NCI-H2196 treated with DMSO at 0.1 percent for 48 hours (cell line): ENCODE data around the gene CD1B.
"Not testable (repeated sequence)": the region's sequence is repeated elsewhere in the genome, so short reads cannot be mapped to it uniquely, and the experiment has no call there.

Experiments used
- DNase-seq: peaks from one replicate; lab custom pipeline; 2025; ENCODE audit not compliant: unreplicated experiment; lab: John Stamatoyannopoulos, UW

Gene CD1B

GRCh38 chr1:158331481-158332150 lies at the start of gene CD1B:
CD1B (minus strand) TSS chr1:158331531; CDS start chr1:158331423, 108 bp downstream.
- DNase-seq, result no peak

DNA sequence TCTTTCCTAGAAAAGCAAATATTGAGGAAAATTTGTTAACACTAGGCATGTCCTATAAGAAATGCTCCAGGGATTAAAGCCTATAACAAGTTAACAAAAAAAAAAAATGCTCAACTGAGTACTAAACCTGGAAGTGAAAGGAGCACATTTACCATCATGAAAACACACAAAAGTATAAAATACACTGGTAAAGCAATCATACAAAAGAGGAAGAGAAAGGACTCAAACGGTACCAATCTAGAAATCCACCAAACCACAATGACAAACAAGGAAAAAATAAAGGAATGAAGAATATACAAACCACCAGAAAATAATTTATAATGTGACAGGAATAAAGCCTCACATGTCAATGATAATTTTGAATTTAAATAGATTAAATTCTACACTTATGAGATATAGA lies 43.5 kb upstream of the CD1B start:
- no peak for DNase-seq

GRCh38 chr1:158374101-158374500 lies 42.8 kb upstream of the CD1B start:
- DNase-seq, result not testable (repeated sequence)

DNA sequence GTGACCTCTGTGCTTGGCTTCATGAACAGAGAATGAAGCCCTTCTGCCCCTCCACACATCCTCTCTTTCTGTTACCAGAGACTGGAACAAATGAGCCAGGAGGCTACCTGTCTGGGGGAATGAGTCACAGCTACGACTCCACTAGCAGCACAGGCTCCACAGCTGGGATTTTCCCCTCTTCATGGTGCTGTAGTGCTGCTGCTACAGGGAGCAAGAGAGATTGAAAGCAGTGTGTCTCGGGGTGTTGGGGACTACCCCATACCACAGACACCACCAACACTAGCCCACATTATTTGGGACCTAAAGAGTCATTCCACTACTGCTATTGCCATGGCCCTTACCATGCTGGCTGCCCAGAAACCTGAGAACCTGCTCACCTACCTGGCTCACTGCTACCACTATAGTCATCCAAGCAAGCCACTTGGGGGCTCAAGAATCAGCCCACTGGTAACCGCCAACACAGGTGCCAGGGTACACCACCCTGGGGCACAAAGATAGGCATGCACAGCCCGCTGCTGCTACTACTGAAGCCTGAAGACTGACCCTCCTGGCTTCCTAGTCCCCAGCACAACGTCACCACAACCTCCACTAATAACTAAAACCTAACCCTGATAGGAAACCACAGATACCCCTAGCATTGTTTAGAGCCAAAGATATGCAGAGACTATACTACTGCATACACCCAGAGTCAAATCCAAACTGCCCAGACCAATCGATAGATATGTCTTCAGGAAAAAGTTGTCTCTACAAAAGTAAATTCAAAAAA lies 40.0 kb upstream of the CD1B start:
- DNase-seq, result no peak

DNA sequence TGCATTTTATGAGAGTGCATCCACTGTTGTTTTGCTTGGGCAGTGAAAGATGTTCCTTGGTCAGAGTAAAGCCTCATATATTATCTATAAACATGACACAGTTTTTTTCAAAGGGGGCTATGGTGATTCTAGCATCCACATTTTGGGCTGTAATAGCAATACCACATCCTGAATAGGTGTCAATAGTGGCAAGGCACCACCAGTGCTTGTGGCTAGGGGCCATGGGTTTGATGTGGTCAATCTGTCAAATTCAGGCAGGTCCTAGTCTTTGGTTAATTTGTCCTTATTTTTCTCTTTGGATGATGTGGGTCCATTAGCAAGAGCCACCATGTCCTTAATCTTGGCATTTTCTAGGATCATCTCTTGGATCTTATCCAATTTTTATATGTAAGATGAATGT lies 35.5 kb upstream of the CD1B start:
- no peak for DNase-seq

DNA sequence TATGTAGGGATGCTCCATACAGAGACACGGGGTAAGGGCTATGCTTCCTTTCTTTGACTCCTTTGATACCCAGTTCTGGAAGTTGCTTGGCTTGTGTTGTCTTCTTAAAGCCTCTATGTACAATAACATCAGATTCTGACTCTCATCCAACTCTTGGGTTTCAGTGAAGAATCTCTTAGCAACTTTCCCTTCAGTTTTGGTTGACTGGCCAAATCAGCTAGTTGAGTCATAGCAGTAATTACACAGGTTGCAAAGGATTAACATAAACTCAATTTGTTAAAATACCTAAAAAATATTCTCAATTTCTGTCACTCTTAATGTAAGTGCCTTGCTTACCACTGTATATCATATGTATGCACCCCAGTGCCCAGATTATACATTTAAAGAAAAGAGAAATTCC lies 31.6 kb upstream of the CD1B start:
- DNase-seq, result no peak

- DNase-seq, result no peak
These were observed 31.2 kb upstream of the CD1B start for GRCh38 chr1:158362482-158362881.

GRCh38 chr1:158357441-158357840 lies 26.1 kb upstream of the CD1B start:
- no peak for DNase-seq

DNA sequence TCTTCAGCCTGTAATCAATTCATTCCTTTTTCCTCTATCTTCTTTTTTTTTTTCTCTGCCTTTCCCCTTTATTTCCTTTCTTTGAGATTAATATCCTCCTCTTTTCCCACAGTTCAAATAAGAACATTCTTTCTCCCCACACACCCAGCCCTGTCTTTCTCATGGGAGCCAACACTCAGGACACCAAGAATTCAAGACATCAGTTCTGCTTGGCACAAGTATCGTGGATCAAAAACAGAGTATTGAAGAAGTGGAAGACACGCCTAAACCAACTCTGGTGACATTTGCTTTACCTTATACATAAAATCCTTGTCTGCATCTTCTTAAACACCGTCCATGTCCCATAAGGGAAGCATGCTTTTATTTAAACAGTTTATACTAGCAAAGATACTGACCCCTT lies 25.3 kb upstream of the CD1B start:
- no peak for DNase-seq

- DNase-seq, result no peak
These were observed 24.5 kb upstream of the CD1B start for GRCh38 chr1:158355773-158356285.

DNA sequence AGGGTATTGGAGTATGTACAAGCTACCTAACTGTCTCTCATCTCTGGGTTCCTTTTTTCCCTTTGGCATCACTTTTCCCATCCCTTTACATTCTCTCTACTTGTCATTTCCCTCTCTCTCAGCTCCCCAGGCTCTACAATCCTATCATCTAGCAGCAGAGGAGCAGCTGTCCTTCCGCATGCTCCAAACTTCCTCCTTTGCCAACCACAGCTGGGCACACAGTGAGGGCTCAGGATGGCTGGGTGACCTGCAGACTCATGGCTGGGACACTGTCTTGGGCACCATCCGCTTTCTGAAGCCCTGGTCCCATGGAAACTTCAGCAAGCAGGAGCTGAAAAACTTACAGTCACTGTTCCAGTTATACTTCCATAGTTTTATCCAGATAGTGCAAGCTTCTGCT lies 22.9 kb upstream of the CD1B start:
- no peak for DNase-seq

GRCh38 chr1:158353303-158354075 lies 22.2 kb upstream of the CD1B start, which contains the start of gene CD1E:
CD1E (plus strand) TSS chr1:158353894; CDS start chr1:158353989, 95 bp downstream.
- DNase-seq, result no peak

DNA sequence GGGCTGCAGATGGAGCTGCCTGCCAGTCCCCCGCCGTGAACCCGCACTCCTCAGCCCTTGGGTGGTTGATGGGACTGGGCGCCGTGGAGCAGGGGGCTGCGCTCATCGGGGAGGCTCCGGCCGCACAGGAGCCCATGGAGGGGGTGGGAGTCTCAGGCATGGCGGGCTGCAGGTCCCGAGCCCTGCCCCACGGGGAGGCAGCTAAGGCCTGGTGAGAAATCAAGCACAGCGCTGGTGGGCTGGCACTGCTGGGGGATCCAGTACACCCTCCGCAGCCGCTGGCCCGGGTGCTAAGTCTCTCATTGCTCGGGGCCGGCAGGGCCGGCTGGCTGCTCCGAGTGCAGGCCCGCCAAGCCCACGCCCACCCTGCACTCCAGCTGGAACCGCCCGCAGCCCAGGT lies 17.6 kb upstream of the CD1B start:
- DNase-seq, result not testable (repeated sequence)

GRCh38 chr1:158336413-158336812 lies 5.1 kb upstream of the CD1B start:
- not testable (repeated sequence) for DNase-seq

DNA sequence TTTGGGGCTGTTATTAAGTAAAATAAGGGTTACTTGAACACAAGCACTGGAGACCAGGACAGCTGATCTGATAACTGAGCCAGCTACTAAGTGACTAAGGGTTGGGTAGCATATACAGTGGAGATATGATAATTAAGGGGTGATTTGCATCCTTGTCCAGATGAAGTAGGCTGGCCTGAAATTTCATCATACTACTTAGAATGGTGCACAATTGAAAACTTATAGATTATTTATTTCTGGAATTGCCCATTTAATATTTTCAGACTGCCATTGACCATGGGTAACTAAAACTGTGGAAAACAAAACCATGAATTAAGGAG lies 3.8 kb upstream of the CD1B start:
- DNase-seq, result no peak

DNA sequence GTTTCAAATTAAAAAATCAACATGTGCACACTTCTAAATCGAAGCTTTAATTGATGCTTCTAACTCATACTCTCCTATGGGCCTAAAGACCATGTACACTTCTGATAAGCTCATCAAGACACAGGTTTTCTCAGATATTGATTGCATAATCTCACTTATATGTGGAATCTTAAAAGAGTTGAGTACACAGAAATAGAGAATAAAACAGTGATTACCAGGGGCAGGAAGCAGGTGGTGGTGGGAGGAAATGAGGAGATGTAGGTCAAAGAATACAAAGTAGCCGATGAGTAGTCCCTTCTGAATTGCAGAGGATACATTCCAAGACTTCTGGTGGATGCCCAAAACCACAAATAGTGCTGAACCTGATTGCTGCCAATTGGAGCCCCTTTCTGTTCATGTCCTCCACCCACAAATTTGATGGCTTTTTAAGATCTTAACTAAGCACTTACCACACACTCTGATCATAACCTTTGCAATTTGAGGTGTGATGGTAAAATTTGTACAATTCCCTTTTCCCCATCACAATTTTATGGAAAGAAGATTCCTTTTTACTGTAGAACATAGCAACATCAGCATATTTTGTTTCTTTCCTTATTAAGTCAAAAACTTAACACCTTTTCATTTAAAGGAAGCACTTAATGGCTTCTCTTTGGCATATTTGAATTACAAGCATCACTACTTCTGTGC lies 3.3 kb upstream of the CD1B start:
- DNase-seq, result no peak

- no peak for DNase-seq
These were observed 2.2 kb upstream of the CD1B start for GRCh38 chr1:158333405-158334155.

- no peak for DNase-seq
These were observed 265 bp downstream of the CD1B start for GRCh38 chr1:158331106-158331425.

DNA sequence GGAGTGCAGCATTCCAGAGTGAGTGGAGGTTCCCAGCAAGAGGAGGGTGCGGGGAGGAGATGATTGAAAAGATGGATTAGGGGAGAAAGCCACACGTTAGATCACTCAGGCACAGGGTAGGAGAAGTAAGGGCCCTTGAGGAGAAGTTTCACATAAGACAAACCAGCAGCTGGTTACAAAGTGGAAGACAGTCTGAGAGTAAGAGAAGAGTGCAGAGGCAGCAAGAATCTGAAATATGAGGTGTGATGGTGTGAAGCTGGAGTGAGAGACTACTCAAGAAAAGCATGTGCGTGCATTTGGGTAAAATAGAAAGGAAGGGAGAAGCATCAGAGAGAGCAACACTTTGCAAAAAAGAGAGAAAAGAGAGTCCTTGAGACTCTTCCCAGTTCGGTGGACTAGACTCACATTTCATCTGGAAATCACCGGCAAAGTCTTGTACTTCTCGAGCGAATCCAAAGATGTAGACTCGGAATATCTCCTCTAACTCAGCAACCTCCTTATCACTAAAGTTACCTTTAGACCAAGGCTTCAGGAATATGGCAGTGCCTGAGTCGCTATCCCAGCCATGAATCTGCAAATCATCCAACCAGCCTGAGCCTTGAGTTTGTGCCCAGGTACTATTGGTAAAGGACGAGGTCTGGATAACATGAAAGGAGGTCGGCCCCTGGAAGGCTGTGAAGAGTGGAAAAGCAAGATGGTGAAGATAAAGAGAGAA lies 783 bp downstream of the CD1B start:
- DNase-seq, result no peak

DNA sequence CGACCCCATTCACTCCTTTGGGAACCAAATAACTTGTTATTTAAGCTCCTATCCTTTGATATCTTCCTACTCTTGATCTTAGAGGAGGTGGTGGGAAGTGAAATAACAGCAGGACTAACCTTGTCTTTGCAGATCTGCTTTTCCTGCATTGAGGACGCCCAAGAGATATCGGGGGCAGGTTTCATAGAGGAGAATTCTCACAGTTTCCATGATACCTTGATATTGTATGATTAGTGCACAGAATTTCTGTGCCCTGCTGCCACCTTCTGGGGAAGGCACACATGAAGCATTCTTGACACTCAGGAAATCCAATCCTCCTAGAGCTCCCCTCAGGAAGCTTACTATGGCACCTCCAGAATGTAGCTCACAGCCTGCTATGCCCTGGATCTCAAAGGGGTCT lies 1.6 kb downstream of the CD1B start:
- DNase-seq, result no peak
